ENCODE data around the gene RDH16. TPM values are rescaled to one million over a fixed set of nuclear protein-coding genes. Genes with fewer than 3 reads are reported as not detected.

The RDH16 gene
- total RNA-seq, 3 donors from 2014 or later (not counting 1 experiment from before 2014, with no cell fraction given), result 1.3 to 2.3 (median 1.6) TPM

DNA sequence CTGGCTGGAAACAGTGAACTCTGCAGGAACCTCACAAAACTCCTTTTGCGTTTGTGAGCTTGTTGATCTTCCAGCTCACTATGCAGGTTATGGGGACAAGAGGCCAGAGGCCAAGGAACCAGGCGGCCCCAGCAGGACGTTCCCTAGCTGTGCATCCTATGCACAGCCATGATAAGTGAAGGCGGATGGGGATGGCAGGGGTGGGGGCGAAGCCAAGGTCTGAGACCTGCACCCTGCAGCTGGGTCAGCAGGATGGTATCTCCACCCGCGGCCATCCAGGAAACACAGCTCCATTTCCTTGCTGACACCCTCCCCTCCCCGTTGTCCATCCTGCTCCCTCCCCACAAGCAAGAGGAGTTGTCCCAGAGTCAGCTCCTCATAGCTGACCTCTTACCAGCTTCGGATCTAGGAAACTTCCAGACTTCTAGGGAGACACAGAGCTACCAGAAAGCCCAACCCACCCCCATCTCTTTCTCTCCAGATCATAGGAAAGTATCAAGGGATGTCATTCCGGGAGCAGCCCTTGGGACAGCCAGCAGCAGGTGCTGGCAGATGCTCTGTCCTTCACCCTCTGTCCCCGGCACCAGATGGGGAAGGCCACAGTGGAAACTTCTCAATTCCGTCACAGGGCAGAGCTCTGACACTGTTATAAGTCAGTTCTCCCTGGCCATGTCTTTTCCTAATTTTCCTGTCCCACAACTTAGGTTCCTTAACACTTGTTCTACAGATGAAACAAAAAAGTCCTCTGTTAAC is 39.6 kb upstream of the RDH16 start:
- Mint-ChIP-seq H3K4me1 (peaks cover 15 to 35% of the 10 kb centered on the region in 2 donors), H3K27ac (no peak overlapping the region), H3K9me3 (no peaks in the 10 kb centered on the region), H3K27me3 (ENCODE audit: low read depth in 2 of 2) (no peaks in the 10 kb centered on the region), H3K4me3 (no peak overlapping the region), H3K36me3 (no peaks in the 10 kb centered on the region)
- no peaks in the 10 kb centered on the region for H3K27me3 ChIP-seq (ENCODE audit: control insufficient read depth, insufficient read depth, low read length)
- intact Hi-C loops (cut with micrococcal nuclease), result no loop called here
- H3K36me3 ChIP-seq (ENCODE audit: control insufficient read depth, insufficient read depth, low read length), result peaks cover 15% of the 10 kb centered on the region
- DNase-seq (no peak), ATAC-seq (no peak)
- no peak overlapping the region for H3K27ac ChIP-seq (ENCODE audit: low read length)
- TF ChIP-seq, protein P1, sequence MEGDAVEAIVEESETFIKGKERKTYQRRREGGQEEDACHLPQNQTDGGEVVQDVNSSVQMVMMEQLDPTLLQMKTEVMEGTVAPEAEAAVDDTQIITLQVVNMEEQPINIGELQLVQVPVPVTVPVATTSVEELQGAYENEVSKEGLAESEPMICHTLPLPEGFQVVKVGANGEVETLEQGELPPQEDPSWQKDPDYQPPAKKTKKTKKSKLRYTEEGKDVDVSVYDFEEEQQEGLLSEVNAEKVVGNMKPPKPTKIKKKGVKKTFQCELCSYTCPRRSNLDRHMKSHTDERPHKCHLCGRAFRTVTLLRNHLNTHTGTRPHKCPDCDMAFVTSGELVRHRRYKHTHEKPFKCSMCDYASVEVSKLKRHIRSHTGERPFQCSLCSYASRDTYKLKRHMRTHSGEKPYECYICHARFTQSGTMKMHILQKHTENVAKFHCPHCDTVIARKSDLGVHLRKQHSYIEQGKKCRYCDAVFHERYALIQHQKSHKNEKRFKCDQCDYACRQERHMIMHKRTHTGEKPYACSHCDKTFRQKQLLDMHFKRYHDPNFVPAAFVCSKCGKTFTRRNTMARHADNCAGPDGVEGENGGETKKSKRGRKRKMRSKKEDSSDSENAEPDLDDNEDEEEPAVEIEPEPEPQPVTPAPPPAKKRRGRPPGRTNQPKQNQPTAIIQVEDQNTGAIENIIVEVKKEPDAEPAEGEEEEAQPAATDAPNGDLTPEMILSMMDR (IDR thresholded peaks at IDR 0.05), result no peak
- 89% methylated on average over 12 of the region's 12 CpGs for WGBS (ENCODE audit: insufficient coverage)
- H3K4me3 ChIP-seq (ENCODE audit: low read length), result no peak overlapping the region
- no peaks in the 10 kb centered on the region for H3K9me3 ChIP-seq (ENCODE audit: control insufficient read depth, insufficient read depth, low read length)
- H3K4me1 ChIP-seq (ENCODE audit: control insufficient read depth, insufficient read depth, low read length), result peaks cover 3% of the 10 kb centered on the region

DNA sequence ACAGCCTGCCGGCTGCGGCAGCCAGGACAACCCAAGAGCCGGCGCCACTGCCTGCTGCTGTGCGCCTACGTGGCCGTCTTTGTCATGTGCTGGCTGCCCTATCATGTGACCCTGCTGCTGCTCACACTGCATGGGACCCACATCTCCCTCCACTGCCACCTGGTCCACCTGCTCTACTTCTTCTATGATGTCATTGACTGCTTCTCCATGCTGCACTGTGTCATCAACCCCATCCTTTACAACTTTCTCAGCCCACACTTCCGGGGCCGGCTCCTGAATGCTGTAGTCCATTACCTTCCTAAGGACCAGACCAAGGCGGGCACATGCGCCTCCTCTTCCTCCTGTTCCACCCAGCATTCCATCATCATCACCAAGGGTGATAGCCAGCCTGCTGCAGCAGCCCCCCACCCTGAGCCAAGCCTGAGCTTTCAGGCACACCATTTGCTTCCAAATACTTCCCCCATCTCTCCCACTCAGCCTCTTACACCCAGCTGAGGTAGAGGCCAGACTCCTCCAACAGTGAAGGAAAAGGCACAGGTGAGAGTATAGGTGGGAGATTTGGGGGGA is 38.6 kb upstream of the RDH16 start:
- no peak overlapping the region for H3K4me3 ChIP-seq (ENCODE audit: low read length)
- DNase-seq, result no peak
- WGBS (ENCODE audit: insufficient coverage), result 96% methylated on average over 11 of the region's 11 CpGs
- no peaks in the 10 kb centered on the region for H3K27me3 Mint-ChIP-seq (ENCODE audit: low read depth in 2 of 2)
- no peaks in the 10 kb centered on the region for H3K27me3 ChIP-seq (ENCODE audit: control insufficient read depth, insufficient read depth, low read length)
- H3K4me3 Mint-ChIP-seq, result no peak overlapping the region
- peaks cover 12% of the 10 kb centered on the region for H3K36me3 ChIP-seq (ENCODE audit: control insufficient read depth, insufficient read depth, low read length)
- intact Hi-C loops (cut with micrococcal nuclease), result no loop called here
- H3K9me3 ChIP-seq (ENCODE audit: control insufficient read depth, insufficient read depth, low read length), result no peaks in the 10 kb centered on the region
- no peak overlapping the region for H3K27ac Mint-ChIP-seq
- H3K4me1 ChIP-seq (ENCODE audit: control insufficient read depth, insufficient read depth, low read length), result peaks cover 7% of the 10 kb centered on the region
- H3K4me1 Mint-ChIP-seq, result peaks cover 23 to 35% of the 10 kb centered on the region in 2 donors
- no peaks in the 10 kb centered on the region for H3K36me3 Mint-ChIP-seq
- ATAC-seq, result no peak
- TF ChIP-seq, protein P1 (IDR thresholded peaks at IDR 0.05), result no peak
- no peaks in the 10 kb centered on the region for H3K9me3 Mint-ChIP-seq
- H3K27ac ChIP-seq (ENCODE audit: low read length), result no peak overlapping the region

GRCh38 chr12:56995201-56995929 is 38.0 kb upstream of the RDH16 start:
- ATAC-seq (no peak), DNase-seq (no peak)
- Mint-ChIP-seq H3K36me3 (no peaks in the 10 kb centered on the region), H3K27me3 (ENCODE audit: low read depth in 2 of 2) (peaks cover 0 to under 1% of the 10 kb centered on the region in 2 donors), H3K4me3 (no peak overlapping the region), H3K4me1 (peaks cover 23 to 31% of the 10 kb centered on the region in 2 donors), H3K9me3 (no peaks in the 10 kb centered on the region), H3K27ac (no peak overlapping the region)
- H3K4me1 ChIP-seq (ENCODE audit: control insufficient read depth, insufficient read depth, low read length), result peaks cover 10% of the 10 kb centered on the region
- TF ChIP-seq, protein P1 (IDR thresholded peaks at IDR 0.05), result no peak
- H3K27ac ChIP-seq (ENCODE audit: low read length), result no peak overlapping the region
- H3K9me3 ChIP-seq (ENCODE audit: control insufficient read depth, insufficient read depth, low read length), result no peaks in the 10 kb centered on the region
- intact Hi-C loops (cut with micrococcal nuclease), result no loop called here
- no peak overlapping the region for H3K4me3 ChIP-seq (ENCODE audit: low read length)
- WGBS (ENCODE audit: insufficient coverage), result 96% methylated on average over 26 of the region's 26 CpGs
- peaks cover 8% of the 10 kb centered on the region for H3K36me3 ChIP-seq (ENCODE audit: control insufficient read depth, insufficient read depth, low read length)
- no peaks in the 10 kb centered on the region for H3K27me3 ChIP-seq (ENCODE audit: control insufficient read depth, insufficient read depth, low read length)
